ENCODE data around the gene EHD1.

- TF ChIP-seq CTCF (IDR thresholded peaks at IDR 0.05) (no peak), ZFX (IDR thresholded peaks at IDR 0.05; ENCODE audit: borderline replicate concordance) (no peak)
Observed at GRCh38 chr11:64894812-64895452, 16.5 kb upstream of the EHD1 start.

Measured in 22Rv1 (cell line).